Rectal smooth muscle tissue (tissue), 1 donor: ENCODE results near the gene C1QL1.

ENCODE experiments used
- H3K27ac ChIP-seq: one replicate; pipeline ENCODE4 v1.7.0; 2013; ENCODE audit warnings: low read depth, low read length, inconsistent platforms
- H3K27me3 ChIP-seq: one replicate; pipeline ENCODE4 v1.7.0; 2013; ENCODE audit warnings: low read length; ENCODE audit not compliant: control insufficient read depth, insufficient read depth
- H3K36me3 ChIP-seq: one replicate; pipeline ENCODE4 v1.7.0; 2013; ENCODE audit warnings: low read length; ENCODE audit not compliant: control insufficient read depth, insufficient read depth
- H3K4me1 ChIP-seq: one replicate; pipeline ENCODE4 v1.7.0; 2013; ENCODE audit warnings: low read length; ENCODE audit not compliant: control insufficient read depth, insufficient read depth
- H3K4me3 ChIP-seq: one replicate; pipeline ENCODE4 v1.7.0; 2013; ENCODE audit warnings: low read length
- H3K9ac ChIP-seq: one replicate; pipeline ENCODE4 v1.7.0; 2013; ENCODE audit warnings: low read length

Gene C1QL1

DNA sequence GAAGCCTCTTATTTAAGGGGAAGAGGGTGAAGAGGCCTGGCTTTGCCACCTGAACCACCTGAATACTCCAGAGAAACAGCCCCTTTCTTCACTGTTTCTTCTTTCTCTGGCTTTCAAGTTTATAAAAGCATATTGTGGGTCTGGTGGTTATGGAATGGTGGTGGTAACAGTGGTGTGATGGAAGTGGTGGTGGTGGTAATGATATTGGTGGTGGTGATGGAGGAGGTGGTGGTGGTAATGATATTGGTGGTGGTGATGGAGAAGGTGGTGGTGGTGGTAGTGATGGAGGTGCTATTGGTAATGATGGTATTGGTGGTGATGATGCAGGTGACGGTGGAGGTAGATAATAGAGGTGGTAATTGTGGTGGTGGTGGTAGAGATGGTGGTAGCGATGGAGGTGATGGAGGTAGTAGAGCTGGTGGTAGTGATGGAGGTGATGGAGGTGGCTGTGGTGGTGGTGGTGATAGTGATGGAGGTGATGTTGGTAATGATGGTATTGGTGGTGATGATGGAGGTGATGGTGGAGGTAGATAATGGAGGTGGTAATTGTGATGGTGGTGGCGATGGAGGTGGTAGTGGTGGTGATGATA lies 14.1 kb upstream of the C1QL1 start:
- Histone ChIP-seq H3K27me3 (no peaks in the 10 kb centered on the region), H3K36me3 (no peaks in the 10 kb centered on the region), H3K27ac (no peak overlapping the region), H3K4me3 (no peak overlapping the region), H3K4me1 (peaks cover 42% of the 10 kb centered on the region), H3K9ac (no peak overlapping the region)

GRCh38 chr17:44981221-44981968 lies 13.3 kb upstream of the C1QL1 start:
- Histone ChIP-seq H3K4me3 (no peak overlapping the region), H3K27me3 (peaks cover 3% of the 10 kb centered on the region), H3K27ac (peak overlapping the region; percentile 23), H3K9ac (no peak overlapping the region), H3K4me1 (peaks cover 45% of the 10 kb centered on the region), H3K36me3 (no peaks in the 10 kb centered on the region)

GRCh38 chr17:44979426-44979995 lies 11.4 kb upstream of the C1QL1 start:
- Histone ChIP-seq H3K36me3 (no peaks in the 10 kb centered on the region), H3K4me1 (peaks cover 45% of the 10 kb centered on the region), H3K27me3 (peaks cover 3% of the 10 kb centered on the region), H3K27ac (peak overlapping the region; percentile 79), H3K4me3 (no peak overlapping the region), H3K9ac (no peak overlapping the region)

DNA sequence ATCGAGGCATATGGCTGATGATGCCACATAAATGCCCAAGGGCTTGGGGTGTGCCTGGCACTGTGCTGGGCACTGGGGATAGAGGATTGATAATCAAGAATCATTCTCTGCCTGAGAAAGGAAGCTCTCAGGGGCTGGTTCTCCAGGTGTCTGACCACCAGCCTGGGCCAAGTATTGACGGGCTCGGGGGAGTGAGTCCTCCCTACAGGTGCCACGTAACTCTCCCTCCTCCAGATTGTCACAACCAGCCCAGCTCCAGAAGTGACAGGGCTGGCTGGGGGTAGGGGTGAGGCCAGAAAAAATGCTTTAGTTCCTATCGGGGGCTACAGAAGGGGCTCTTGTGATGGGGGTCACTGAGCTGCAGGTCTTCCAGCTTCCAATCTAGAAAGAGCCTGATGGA lies 10.7 kb upstream of the C1QL1 start:
- peak overlapping the region; percentile 77 for H3K27ac ChIP-seq
- H3K4me3 ChIP-seq: no peak overlapping the region
- H3K27me3 ChIP-seq: peaks cover 3% of the 10 kb centered on the region
- no peaks in the 10 kb centered on the region for H3K36me3 ChIP-seq
- H3K9ac ChIP-seq: no peak overlapping the region
- H3K4me1 ChIP-seq: peaks cover 45% of the 10 kb centered on the region

DNA sequence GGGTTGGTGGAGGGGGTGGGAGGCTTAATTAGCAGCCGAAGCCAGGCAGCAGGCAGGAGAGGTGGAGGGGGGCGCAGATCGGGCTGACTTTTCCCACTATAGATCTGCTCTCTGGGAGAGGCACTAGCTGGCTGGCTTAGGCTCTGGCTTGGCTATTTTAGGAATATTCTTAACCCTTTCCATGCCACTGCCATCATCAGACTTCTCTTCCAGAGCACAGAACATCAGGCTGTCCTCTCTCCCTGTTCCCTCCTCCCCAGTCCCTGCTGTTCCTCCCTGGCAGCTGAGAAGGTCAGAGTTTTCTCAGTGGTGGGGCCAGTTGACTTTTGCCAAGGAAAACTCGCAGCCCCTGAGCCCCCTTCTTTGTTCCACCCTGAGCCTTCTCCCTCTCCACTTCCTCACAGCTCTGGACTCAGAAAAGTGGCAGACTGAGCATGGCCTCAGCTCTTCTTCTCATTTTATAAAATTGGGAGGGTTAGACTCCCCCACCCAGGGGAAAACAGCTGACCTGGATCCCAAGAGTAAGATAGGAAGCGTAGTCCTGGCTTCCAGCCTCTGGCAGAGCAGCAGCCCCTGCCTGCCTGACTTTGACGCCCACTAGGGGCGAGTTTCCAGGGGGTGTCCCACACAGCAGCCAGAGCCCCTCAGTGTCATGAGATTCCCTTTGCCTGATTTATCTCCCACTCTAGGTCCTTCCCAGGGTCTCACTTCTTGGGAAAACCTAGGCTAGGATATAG lies 9.9 kb upstream of the C1QL1 start:
- H3K9ac ChIP-seq: no peak overlapping the region
- H3K27me3 ChIP-seq: peaks cover 4% of the 10 kb centered on the region
- H3K36me3 ChIP-seq: no peaks in the 10 kb centered on the region
- no peak overlapping the region for H3K4me3 ChIP-seq
- H3K27ac ChIP-seq: peak overlapping the region; percentile 77
- H3K4me1 ChIP-seq: peaks cover 45% of the 10 kb centered on the region

- Histone ChIP-seq H3K9ac (no peak overlapping the region), H3K27ac (peak overlapping the region; percentile 77)
Observed at GRCh38 chr17:44977065-44977464, 9.0 kb upstream of the C1QL1 start.

DNA sequence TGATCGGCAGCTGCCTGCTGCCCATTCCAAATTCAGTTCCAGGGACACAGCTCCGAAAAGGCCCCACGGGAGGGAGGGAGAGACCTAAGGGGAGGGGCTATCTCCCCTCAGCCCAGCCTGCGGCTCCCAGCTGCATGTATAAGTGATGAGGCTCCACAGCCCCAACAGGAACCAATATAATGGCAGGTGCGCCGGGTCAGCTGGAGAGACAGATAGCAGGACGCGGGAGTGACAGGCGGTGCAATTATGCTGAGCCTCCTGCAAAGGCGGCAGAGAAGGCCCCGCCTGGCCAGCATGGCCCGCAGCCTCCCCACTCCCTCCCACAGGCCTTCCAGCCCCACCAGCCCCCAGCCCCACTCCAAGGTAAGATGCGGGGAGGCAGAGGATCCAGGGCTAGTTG lies 8.1 kb upstream of the C1QL1 start:
- peak overlapping the region; percentile 77 for H3K27ac ChIP-seq
- H3K36me3 ChIP-seq: no peaks in the 10 kb centered on the region
- peaks cover 40% of the 10 kb centered on the region for H3K4me1 ChIP-seq
- H3K27me3 ChIP-seq: peaks cover 5% of the 10 kb centered on the region
- no peak overlapping the region for H3K9ac ChIP-seq
- H3K4me3 ChIP-seq: no peak overlapping the region

More at GRCh38 chr17:44977065-44977464, 9.0 kb upstream of the C1QL1 start:
- Histone ChIP-seq H3K27me3 (peaks cover 5% of the 10 kb centered on the region), H3K4me1 (peaks cover 45% of the 10 kb centered on the region), H3K36me3 (no peaks in the 10 kb centered on the region), H3K4me3 (no peak overlapping the region)

DNA sequence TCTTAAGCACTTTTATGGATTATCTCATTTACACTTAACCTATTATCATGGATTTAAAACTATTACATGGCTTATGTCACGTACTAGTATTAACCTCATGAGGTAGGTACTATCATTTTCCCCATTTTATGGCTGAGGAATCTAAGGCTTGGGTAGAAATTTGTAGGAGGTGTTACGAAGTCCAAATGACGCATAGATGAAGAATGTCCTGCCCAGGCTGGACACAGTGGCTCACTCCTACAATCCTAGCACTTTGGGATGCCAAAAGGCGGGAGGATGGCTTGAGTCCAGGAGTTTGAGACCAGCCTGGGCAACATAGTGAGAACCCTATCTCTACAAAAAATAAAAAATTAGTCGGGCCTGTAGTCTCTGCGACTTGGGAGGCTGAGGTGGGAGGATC lies 4.8 kb upstream of the C1QL1 start:
- Histone ChIP-seq H3K36me3 (no peaks in the 10 kb centered on the region), H3K9ac (no peak overlapping the region), H3K4me3 (no peak overlapping the region), H3K27ac (no peak overlapping the region), H3K27me3 (peaks cover 5% of the 10 kb centered on the region), H3K4me1 (peaks cover 19% of the 10 kb centered on the region)

- Histone ChIP-seq H3K36me3 (no peaks in the 10 kb centered on the region), H3K9ac (no peak overlapping the region), H3K4me1 (peaks cover 9% of the 10 kb centered on the region), H3K27ac (no peak overlapping the region), H3K4me3 (no peak overlapping the region), H3K27me3 (peaks cover 11% of the 10 kb centered on the region)
Observed at GRCh38 chr17:44971776-44972483, 3.8 kb upstream of the C1QL1 start.

- H3K4me3 ChIP-seq: peak overlapping the region; percentile 58
- H3K27me3 ChIP-seq: peaks cover 22% of the 10 kb centered on the region
- peaks cover 7% of the 10 kb centered on the region for H3K4me1 ChIP-seq
- no peaks in the 10 kb centered on the region for H3K36me3 ChIP-seq
- H3K27ac ChIP-seq: peak overlapping the region; percentile 77
- H3K9ac ChIP-seq: no peak overlapping the region
Observed at GRCh38 chr17:44970136-44970741, 2.1 kb upstream of the C1QL1 start.

DNA sequence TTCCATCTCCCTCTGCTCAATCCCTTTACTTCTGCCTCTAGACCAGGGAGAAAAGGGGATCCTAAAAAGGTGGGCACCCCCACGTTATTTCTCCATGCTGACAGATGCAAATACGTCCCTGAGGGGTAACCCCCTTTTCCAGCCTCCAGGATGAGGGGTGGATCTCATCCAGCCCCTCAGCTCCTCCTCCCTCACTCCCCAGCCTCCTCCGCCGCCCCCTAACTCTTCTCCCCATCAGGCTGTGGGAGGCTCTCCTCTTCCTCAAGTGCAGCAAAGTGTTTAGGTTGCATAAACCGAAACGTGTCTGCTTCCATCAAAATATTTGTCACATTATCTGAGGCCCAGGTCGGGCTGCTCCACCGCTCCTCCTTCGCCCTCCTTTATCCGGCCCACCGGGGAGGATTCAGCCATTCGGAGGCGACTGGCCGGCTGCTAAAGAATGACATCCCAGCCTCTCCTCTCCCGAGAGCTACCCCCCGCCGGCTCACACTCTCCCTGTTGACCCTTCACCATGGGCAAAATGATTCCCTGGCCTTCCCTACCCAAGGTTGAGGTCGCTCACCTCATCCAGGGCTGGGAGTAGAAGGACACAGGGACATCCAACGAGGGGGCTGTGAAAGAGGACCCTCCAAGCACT lies 1.2 kb upstream of the C1QL1 start:
- H3K27me3 ChIP-seq: peaks cover 23% of the 10 kb centered on the region
- H3K9ac ChIP-seq: no peak overlapping the region
- peak overlapping the region; percentile 78 for H3K4me3 ChIP-seq
- H3K36me3 ChIP-seq: no peaks in the 10 kb centered on the region
- H3K4me1 ChIP-seq: peaks cover 7% of the 10 kb centered on the region
- no peak overlapping the region for H3K27ac ChIP-seq
